ENCODE results near the gene NENF.
A peak's percentile ranks its signal among the peaks of the same experiment; 100 is the strongest.
"Not testable (repeated sequence)": the region's sequence is repeated elsewhere in the genome, so short reads cannot be mapped to it uniquely, and the experiment has no call there.

NENF gene

DNA sequence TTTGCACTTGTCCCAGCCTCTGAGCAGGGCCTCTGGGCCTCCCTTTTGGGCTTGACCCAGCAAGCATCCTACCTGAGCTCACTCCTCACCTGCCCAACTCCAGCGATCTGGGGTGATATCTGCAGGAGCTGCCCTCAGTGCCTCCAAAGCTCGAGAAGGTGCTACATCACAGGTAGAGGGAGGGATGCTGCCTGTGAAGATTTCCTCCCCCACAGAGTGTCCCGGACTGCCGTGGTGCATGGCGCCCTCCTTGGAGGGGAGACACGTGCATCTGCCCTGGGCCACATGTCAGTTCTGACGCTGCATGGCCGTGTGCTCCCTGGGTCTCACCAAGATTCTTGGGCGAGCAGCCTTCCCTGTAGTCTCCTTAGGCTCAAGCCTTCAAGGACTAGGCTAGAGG lies 27.7 kb downstream of the NENF start:
- no peak for DNase-seq (ENCODE audit: low read depth)

DNA sequence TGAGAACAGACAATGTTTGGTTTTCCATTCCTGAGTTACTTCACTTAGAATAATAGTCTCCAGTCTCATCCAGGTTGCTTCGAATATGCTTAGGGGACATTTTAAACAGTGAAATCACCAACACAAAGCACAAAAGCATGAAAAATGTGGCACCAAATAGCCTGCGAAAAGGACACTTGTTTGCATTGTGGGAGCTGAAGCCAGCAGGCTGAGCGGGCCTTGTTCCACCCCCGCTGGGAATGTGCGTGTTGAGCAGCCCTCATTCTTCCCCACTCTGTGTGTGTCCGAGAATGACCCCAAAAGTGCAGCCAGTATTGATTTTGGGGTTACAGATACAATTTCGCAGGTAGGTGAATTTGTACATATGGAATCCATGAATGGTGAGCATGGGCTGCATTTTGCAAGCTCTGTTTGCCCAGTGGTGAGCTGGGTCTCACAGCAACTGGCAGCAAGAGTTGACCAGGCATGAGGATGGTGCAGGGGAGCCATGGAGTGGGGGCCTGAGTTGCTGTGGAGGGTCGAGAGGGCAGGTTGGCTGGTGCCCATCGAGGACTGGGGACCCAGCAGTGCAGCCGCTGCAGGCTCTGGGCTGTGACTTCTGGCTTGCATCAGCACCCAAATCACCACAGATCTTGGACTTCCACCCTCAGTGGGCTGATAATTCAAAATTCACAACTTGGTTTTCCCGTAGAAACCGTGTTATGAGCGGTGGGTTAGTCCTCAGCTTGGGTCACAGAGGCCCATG lies 29.4 kb downstream of the NENF start:
- no peak for DNase-seq (ENCODE audit: low read depth)

DNA sequence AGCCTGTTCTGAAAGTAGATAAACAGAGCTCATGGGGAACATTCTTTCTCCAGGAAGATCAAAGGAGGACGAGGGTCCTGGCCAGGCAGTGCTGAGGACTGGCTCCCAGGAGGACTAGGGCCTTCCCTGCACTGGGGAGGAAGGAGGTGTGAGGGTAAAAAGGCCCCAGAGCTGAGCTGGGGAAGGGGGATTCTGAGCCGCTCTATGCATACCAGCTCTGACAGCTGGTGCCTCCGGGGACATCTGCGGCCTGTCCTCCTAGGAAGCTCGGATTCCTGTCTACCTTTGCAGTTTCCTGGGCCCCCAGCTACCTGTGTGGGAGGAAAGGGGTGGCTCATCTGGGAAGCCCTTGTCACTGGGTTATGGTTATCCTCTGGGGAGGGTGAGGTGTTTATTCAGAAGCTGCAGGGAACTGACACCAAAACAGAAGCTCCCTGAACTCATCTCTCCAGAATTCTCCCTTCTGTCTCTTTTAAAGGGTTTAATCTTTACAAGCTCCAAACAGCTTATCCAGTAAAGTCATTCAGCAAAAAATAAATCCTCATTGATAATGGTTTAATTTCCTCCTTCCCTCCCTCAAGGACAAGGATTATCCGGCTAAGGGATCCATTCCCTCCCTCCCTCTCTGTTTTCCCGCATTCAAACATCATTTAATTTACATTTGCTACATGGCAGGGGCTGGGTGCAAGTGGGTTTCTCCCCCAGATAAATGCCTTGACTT lies 31.0 kb downstream of the NENF start:
- no peak for DNase-seq (ENCODE audit: low read depth)

DNA sequence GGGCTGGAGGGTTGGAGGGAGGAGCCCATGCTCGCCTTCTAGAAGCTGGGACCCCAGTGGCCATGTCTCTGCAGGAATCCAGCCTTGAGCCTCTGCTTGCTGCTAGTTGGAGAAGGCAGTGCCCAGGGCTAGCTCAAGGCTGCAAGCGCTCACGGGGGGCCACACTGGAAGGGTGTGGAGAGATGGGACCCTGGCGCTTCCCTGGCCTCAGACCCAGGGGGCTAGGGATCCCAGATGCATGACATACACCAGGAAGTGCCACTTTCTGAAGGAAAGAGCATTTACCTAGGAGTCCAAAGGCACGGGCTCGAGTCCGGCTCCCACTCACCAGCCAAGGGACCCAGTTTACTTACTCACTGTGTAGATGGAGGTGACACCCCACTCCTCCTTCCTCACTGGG lies 32.6 kb downstream of the NENF start:
- DNase-seq (ENCODE audit: low read depth) = no peak

DNA sequence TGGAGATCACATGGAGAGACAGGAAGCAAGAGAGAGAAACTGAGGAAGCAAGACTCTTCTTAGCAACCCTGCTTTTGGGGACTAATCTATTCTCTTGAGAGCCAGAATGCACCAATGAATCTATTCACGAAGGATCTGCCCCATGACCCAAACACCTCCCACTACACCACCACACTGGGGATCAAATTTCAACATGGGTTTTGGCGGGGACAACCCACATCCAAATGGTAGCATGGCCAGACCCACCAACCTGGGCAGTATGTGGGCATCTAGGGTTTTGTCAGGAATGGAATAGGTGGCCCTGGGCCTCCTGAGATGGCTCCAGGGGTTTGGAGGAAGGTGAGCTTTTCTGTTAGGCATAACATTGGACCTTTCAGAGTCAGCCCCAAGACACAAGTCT lies 33.7 kb downstream of the NENF start:
- no peak for DNase-seq (ENCODE audit: low read depth)

DNA sequence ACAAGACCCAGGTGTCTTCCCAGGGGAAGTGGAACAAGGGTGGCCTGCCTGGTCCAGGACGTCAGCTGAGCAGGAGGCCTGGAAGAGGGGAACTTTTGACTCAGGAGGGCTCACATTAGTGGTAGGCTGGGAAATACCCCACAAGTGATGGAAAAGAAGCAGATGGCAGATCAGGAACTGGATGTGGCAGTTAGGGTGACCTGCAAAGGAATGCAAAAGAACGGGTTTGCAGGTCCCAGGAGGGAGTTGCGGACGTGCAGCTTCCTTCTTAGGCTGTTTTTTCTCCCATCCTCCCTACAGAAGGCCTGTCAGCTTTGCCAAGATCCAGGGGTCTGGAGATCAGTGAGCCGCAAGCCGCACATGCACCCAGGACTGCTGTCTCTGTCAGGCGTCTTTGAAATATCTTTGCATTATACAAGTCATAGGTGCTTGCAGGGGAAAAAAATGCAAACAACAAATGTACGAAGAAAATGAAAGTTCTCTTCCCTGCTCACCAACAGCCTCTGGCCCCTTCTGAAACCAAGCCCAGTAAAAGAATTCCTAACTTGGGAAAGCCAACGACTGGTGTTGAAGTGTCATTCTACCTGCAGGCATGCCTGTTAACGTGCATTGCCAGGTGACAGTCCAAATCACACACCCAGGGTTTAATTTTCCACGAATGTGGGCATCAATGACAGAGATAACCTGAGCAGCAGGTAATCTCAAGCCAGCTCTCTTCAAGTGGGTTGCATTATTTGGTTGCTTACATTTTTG lies 34.4 kb downstream of the NENF start:
- DNase-seq (ENCODE audit: low read depth) = no peak

DNA sequence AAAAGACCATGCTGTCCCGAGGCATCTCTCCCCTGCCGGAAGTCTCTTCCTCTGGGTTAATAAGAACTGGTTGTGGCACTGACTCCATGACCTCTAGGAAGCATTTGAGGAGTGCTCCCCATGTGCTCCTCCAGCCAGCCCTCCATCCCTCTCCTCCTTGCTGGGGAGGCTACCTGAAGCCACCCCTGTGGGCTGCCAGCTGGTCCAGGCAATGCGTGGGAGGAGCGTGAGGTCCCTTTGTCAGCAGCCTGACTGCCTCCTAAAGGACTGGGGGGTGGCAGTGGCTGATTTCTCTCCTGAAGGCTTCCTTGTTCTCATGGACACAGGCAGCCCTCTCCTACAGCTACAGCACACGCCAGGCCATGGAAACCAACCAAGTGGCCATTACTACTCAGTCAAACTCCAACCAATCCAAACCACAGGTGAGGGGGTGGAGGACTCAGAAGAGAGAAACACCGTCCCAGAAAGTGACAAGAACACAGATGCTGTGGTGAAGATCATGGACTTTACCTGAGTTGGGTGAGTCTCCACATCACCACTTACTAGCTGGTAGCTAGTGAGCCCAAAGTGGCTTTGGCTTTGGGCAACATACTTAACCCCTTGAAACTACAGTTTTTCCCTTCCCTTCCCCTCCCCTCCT lies 35.2 kb downstream of the NENF start:
- peak; percentile 34 for DNase-seq (ENCODE audit: low read depth)

DNA sequence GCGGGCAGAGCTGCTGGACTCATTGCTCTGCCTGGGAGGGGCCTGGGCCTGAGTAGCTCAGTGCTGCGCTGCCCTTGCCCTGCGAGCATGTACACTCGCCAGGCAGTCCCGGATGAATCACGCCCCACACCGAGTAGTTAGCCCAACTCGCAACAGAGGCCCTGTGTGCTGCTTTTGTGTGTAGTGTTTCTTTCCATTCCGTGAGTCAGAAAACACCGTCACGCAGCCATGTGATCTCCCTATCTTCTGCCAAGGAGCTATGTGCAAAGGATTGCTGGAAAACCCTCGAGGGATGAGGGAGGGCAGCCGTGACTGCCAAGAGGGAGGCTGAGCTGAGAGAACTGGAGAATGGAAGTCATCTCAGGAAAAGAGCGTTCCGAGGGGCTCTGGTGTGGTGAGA lies 37.3 kb downstream of the NENF start:
- DNase-seq (ENCODE audit: low read depth) = peak; percentile 95

DNA sequence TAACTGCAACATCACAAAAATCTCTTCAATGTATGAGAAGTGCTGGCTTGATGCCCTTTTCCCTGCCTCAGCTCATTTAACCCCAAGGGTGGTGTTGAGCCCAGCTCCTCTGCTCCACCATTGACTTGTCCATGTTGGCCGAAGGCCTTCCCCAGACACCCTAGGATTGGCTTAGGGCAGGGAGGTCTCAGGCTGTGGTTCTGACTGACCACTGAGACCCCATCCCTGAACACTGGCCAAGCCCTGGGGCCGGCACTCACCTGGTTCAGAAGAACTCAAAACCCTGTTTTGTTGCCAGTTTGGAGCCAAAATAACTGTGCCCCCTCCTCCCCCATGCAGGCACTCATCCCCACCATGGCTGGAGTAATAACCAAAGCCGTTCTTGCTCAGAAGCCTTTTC lies 38.6 kb downstream of the NENF start:
- no peak for DNase-seq (ENCODE audit: low read depth)

DNA sequence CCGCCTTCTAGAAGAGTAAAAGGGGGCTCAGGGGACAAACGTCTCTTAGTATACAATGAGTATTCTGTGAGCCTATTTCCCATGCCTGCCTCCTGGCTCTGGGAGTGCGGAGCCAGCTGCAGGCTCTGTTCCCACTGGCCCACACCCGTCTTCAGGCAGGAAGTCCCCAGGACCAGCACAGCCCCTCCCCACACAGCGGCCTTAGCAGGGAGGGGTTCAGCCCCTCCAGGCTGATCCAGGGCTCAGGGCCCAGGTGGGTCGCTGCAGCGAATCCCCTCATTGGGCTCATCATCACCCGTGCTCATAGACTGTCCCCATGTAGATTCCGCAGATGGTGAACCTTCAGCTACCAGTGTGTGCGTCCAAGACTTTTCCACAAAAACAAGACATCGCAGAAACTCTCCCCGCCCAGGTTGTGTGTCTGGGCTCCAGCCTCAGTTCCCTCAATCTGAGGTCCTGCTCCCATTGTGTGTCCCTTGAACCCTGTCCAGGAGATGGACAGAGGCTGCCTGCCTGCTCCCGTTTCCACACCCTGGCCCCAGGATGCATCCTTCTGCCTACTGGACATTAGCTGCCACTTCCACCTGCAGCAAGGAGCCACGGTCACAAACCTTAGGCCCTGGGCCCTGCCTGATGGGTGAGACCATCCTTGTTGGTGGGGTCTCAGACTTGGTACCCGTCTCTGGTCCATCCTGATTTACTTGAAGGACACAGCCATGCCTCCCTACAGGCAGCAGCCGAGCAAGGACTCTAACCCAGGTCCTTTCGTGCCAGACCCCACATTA lies 39.4 kb downstream of the NENF start:
- DNase-seq (ENCODE audit: low read depth) = no peak

DNA sequence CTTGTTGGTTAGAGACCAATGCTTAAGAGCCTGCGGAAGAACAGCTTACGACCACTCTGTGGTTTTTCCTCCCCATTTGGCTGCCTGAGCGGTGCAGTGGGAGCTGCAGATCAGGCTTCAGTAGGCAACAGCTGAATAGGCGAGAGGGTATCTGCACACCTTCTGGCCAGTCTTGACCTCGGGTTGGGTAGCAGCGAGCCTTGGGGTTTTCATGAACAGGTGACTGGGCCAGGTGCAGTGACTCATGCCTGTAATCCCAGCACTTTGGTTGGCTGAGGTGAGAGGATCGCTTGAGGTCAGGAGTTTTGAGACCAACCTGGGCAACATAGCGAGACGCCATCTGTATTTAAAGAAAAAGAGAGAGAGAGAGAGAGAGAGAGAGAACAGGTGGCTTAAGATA lies 41.0 kb downstream of the NENF start:
- DNase-seq (ENCODE audit: low read depth) = no peak

DNA sequence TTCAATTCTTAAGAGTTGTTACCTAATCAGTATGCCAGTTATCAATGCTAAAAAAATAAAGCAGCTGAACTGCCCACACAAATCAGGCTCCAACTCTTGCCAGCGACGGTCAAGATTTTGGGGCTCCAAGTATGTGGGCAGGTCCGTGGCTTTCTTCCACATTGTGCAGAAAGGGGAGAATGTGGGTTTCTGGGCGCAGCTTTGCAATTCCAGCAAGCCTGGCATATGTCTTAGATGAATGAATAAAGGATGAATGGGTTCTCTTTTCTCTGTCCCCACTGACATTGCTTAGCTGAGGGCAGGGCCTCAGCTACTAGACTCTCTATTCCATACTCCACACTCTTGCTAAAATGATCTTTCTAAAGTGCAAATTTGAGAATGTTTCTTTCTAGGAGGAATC lies 42.4 kb downstream of the NENF start:
- DNase-seq (ENCODE audit: low read depth) = no peak

DNA sequence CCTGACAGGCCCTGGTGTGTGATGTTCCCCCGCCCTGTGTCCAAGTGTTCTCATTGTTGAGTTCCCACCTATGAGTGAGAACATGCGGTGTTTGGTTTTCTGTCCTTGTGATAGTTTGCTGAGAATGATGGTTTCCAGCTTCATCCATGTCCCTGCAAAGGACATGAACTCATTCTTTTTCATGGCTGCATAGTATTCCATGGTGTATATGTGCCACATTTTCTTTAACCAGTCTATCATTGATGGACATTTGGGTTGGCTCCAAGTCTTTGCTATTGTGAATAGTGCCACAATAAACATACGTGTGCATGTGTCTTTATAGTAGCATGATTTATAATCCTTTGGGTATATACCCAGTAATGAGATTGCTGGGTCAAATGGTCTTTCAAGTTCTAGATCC lies 43.1 kb downstream of the NENF start:
- not testable (repeated sequence) for DNase-seq (ENCODE audit: low read depth)

DNA sequence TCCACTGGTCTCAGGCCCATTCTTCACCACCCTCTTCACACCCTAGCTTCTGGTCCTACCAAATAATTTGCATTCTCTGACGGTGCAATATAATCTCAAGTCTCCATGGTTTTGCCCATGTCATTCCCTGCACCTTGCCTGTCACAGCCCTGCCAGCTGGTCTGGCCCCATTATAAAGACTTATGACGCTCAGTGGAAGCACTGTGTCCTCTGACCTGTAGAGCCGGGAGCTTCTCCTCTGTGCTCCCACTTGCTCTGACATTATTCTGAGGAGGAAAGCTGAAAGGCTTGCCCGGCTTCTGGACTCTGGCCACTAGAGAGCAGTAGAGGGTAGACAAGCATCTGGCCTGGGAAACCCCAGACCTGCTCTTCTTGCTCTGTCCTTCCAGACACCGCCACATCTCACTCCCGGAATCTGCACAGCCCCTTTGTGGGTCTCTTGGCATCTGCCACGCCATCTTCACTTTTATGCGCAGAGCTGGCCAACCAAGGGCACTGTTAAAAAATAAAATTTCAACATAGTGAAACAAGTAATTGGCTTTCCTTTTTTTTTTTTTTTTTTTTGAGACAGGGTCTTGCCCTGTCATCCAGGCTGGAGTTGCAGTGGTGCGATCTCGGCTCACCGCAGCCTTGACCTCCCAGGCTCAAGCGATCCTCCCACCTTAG lies 44.4 kb downstream of the NENF start:
- DNase-seq (ENCODE audit: low read depth) = peak; percentile 90

DNA sequence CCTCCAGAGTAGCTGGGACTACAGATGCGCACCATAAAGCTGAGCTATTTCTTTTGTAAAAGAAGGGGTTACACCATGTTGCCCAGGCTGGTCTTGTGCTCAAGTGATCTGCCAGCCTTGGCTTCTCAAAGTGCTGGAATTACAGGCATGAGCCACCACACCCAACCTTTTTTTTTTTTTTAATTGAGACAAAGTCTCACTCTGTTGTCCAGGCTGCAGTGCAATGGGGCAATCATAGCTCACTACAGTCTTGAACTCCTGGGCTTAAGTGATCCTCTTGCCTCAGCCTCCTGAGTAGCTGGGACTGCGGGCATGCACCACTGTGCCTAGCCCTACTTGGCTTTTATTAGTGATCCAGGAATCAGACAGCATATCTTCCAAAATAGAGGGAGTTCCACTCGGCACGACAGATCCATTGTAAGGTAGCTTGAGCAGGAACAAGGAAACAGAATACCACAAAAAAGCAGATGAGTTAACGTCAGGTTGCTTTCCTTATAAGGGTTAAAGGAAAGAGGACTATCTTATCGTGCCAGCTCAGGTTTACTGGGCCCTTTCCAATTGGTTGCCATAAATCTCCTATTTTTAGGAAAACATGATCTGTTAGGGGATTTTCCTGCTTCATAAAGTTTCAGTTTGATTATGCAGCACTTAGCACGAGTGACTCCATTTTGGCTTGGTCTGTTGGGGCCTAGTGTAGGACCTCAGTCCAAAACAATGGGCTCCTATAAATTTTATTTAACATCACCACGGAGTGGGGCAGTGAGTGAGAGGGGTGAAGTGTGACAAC lies 45.2 kb downstream of the NENF start:
- no peak for DNase-seq (ENCODE audit: low read depth)

DNA sequence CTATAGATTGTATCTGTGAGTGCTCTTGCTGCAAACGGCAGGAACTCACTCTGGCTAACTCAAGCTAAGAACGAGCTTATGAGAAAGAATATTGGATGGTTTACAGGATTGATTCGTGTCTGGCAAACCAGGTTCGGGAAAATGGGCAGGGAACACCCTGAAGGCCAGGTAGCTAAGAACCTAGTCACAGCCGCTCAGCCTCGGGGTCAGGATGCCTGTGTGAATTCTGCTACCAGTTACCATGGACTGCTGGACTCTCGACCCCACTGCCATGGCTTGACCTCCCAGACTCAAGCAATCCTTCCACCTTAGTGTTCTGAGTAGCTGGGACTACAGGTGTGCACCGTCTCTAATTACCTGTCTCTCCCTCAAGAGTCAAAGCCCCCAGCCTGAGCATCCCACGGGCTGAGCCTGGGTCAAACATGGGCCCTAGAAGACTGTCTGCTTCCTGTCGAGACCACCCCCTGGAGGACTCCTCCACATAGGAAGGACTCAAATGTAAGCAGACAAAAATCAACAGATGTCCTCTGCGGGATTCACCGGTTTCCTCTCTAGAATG lies 45.8 kb downstream of the NENF start:
- no peak for DNase-seq (ENCODE audit: low read depth)

DNA sequence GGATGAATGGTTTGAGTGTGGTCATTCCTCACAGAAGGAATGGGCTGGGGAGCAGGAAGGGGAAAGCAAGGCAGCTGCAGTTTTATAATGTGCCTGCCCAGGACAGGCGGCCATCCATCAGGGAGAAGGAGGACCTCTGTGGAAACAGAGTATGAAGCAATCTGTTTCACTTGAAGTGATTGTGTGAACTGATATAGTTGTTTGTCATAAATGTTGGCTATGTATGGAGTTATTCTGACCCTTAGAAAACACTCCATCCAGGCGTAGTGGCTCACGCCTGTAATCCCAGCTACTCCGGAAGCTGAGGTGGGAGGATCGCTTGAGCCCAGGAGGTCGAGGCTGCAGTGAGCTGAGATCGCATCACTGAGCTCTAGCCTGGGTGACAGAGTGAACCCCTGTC lies 46.5 kb downstream of the NENF start:
- no peak for DNase-seq (ENCODE audit: low read depth)

DNA sequence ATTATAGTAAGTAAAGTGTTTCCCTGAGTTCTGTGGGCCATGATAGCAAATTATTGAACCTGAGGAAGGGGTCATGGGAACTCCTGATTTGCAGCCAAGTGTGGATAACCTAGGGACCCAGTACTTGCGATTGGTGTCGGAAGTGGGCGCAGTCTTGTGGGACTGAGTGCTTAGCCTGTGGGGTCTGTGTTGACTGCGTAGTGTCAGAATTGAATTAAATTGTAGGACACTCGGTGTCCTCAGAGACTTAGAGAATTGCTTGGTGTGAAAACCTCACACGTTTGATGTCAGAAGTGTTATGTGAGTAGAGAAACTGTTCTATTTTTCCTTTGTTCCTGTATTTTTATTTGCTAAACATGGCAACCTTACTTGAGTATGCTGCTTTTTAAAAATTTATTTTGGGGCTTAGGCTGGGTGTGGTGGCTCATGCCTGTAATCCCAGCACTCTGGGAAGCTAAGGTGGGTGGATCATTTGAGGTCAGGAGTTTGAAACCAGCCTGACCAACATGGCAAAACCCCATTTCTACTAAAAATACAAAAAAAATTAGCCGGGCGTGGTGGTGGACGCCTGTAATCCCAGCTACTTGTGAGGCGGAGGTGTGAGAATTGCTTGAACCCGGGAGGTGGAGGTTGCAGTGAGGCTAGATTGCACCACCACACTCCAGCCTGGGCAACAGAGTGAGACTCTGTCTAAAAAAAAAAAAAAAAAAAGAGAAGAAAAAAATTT lies 48.2 kb downstream of the NENF start:
- DNase-seq (ENCODE audit: low read depth) = not testable (repeated sequence)

DNA sequence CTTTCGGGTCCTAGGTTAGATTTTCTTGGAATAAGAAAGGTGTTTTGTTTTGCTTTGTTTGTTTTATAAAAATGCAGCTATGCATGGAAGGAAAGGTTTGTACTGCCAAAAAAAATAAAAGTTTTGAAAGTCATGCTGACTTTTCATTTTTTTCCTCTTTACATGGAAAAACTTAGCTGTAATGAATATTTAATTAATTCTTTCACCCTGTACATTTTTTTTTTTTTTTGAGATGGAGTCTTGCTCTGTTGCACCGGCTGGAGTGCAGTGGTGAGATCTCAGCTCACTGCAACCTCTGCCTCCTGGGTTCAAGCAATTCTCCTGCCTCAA lies 48.7 kb downstream of the NENF start:
- no peak for DNase-seq (ENCODE audit: low read depth)

Measured in ELR (cell line).